GM19099 (cell line): ENCODE data around the gene TCERG1.

Source experiments
- POLR2A ChIP-seq: IDR thresholded peaks from 3 replicates; pipeline ENCODE4 v1.6.1; 2011; ENCODE audit warnings: low read depth; ENCODE audit not compliant: insufficient read length; ENCODE audit errors: extremely low read depth

TCERG1 gene

DNA sequence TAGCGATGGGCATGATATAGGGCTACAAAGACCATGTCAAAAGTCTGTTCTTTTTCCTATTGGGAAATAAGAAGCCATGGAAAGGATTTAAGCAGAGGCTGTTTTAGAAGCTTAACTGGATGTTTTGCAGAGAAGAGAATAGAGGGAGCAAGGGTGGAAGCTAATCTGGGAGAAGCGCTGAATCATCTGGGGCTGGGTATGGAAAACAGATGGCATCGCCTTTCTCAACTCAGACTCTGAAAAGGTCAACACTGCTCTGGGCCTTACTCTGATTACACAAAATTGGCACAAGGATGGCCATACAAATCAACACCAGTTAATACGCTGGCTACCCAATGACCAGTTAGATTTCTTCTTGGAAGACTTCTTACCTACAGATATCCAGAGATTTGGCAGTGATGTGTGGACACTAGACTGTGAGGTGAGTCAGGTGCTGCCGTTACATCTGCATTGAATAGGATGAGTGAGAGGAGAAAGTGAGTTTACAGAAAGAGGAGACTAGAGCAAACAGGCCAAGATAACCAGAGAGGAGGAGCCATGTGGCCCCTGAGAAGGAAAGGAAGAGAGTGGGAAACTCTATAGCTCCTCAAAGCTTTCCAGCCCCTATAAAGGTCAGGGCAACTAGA lies 6.2 kb upstream of the TCERG1 start:
- no peak for TF ChIP-seq POLR2A

DNA sequence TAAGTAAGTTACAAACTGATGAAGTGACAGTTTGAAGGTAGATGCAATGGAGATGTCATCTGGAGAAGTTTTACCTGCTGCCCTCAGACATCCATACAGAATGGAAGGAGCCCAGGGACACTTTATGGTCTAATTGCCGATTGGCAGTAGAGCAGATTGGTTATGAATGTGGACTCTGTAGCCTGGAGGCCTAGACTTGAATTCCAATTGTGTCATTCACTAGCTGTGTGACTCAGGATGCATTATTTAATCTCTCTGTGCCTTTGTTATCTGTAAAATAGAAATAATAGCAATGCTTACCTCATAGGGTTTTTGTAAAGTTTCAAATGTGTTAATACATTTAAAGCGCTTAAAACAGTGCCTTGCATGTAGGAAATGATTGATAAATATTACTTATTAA lies 5.2 kb upstream of the TCERG1 start:
- TF ChIP-seq POLR2A: no peak

DNA sequence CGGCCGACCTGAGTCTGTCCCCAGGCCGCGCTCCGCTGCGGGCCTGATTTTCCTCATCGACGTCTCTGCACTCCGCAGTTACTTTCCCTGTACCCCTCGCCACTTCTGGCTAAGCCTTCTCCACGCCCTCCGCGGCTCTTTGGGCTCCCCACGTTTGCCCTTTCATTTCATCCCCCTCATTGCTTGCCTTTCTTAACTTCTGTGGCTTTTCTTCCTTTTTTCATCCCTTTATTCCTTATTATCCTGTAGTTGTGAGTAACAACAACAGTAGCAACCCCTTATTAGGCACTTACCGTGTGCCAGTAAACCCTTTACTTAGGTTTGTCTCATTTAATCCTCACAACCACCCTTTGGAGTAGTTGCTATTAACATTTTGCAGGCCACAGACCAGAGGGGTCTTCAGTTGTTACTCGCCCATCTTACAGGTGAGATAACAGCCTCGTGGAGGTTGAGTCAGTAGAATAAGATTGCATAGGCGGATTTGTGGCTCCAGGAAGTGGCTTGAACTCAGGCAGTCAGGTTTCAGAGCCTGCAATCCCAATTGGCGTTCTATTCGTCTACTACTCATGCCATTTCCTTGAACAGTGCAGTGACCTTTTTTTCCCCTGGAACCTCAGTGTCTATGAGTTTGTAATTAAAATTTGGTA lies 724 bp downstream of the TCERG1 start:
- TF ChIP-seq POLR2A: no peak

DNA sequence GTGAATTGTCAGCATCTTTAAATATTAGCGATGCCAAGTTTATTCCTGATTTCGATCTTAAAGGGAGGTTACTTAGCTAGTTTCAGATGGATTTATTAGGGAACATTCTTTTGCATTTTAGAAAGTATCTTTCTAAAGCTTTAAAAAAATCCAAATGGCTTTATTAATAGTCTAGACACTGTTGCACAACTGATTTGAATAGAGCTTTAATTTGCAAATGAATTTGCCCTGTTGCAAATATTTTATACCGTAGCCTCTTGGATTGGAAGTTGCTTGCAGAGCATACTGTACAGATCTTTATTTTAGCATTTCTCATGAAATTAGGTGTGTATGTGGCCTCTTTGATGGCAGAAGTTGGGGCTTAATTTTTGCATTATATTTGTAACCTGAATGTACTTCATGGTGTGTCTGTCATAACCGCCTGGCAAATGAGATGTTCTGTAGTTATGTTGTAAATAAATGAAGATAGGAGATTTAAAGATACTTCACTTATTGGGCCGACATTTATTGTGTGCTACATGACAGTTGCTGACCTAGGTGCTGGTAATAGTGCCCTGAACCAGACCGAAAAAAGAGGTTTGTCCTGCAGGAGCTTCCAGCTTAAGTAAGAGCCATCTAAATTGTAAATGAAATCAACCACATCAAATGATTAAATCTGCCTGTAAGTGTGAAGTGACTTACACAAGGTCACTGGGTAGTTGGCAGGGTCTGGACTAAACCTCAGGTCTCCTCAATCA lies 1.8 kb downstream of the TCERG1 start:
- no peak for TF ChIP-seq POLR2A

DNA sequence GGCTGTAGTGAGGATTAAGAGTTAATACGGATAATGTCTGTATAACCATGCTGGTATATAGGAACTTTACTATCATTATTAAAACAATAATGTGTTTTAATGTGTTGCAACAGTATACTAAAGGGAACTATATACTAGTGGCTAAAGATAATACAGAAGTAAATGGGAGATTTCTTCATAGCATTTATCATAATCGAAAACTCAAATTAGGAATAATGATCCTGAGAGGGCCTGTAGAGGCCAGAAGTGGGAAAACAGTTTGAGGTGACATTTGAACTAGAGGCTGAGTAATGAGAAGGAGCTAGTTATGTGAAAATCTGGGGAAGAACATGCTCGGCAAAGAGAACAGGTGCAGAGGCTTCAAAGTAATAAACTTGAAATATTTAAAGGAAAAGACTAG lies 2.9 kb downstream of the TCERG1 start:
- no peak for TF ChIP-seq POLR2A

DNA sequence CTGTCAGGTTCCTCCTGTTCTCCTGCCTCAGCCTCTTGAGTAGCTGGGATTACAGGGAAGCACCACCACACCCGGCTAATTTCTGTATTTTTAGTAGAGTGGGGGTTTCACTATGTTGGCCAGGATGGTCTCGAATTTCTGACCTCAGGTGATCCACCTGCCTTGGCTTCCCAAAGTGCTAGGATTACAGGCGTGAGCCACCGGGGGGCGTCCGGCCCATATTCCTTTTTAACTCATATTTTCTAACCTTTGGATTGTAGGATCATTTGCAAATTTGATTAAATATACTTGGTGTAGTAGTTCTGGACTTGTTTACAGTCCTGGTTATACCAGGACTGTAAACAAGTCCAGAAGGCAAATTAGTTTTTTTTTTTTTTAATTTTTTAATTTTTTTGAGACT lies 4.3 kb downstream of the TCERG1 start:
- no peak for TF ChIP-seq POLR2A

DNA sequence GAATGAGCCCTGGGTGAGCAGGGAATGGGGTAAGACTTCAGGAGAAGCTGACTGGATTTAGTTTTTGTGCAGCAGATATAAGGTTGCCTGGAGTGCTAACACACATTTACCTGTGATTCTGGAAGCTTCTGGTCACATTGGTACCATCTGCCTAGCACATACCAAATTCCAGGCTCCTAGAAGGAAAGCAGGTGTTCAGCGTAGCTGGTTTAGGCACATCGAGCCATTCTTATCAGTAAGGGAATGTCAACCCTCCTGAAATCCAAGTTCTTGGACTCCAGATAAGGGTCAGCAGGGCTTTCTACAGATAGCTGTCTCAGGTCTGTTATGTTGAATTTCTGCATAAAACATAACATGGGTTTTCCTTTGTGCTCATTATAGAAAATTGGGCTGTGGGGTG lies 10.3 kb downstream of the TCERG1 start:
- TF ChIP-seq POLR2A: no peak

DNA sequence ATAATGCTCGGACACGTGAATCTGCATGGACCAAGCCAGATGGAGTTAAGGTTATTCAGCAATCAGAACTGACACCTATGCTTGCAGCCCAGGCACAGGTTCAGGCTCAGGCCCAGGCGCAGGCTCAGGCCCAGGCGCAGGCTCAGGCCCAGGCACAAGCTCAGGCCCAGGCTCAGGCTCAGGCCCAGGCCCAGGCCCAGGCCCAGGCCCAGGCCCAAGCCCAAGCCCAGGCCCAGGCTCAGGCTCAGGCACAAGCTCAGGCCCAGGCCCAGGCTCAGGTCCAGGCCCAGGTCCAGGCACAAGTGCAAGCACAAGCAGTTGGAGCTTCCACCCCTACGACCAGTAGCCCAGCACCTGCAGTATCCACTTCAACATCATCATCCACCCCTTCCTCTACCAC lies 11.8 kb downstream of the TCERG1 start:
- TF ChIP-seq POLR2A: no peak

DNA sequence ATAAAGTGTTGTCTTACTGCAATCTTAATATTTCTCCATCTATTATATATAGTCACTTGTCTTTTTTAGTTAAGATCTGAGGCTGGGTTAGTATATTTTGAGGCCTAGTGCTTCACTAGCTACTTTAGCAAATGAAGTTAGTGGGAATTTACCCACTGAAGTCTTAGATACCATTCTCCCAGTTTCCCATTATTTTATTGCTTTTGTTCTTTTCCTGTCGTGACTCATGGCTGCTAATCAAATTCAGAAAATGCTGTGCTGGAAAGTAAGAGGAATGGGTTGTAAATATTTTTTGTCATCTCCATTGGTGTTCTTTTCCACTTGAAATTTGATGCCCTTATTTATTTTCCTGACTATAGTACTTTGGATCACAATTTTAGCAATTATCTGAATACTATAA lies 14.2 kb downstream of the TCERG1 start:
- TF ChIP-seq POLR2A: no peak

DNA sequence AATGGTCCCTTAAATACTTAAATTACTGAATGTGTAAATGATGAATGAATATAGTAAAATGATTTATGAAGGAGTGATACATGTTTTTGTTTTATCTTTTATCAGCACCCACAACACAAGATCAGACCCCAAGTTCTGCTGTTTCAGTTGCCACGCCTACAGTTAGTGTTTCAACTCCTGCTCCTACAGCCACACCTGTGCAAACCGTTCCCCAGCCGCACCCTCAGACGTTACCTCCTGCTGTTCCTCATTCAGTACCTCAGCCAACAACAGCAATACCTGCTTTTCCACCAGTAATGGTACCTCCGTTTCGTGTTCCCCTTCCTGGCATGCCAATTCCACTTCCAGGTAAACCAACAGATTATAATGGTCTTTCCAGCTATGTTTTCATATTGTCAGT lies 16.3 kb downstream of the TCERG1 start:
- no peak for TF ChIP-seq POLR2A

DNA sequence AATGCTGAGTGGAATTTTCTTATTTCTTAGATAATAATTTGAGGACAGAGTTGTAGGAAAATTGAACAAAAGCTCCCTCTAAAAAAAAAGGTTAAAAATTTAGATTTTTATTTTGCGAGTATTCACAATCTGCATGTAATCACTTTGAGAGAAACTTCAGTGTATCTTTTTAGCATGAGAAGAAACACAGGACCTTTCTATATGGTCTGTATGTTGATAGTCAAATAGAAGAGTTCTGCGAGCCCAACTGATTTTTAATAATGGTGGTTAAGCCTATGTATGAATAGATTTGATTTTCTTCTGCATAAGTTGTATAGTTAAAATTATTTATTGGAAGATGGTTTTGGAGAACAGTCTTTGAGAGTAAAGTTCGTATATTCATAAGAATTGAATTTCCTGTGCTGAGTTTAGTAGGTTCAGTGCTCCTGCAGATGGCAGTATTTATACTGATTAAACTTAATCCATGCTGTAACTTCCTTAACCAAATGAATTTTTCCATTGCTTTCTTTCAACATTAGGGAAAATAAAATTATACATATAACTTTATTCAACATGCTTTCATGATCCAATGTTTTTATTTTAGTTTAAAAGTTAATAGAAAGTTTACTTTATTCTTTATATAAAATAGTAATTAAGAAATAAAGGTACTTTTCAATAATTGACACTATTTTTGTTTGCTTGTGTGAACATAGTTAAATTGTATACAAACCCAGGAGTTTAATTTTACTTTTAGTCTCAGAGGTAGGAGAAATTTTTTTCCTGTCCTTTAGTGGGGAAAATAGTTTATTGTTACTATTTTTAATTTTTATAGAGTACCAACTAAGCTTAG lies 19.6 kb downstream of the TCERG1 start:
- TF ChIP-seq POLR2A: no peak

DNA sequence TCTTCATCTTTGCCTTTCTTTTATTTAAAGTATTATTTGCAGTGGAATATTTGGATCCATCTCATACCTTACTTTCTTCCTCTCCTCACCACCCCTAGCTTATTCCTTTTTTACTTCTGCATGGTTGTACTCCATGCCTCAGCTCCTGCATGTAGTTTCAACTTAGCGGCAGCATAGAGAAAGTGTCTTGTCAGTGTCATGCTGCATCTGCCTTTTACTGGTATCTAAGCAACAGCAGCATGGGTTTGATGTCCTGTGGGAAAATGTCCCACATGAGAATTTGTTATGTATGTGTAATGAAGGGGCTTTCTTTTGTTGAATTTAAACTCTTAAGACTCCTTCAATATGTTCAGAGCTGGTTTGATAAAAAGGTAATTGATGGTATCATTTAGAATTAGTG lies 20.6 kb downstream of the TCERG1 start:
- TF ChIP-seq POLR2A: no peak

DNA sequence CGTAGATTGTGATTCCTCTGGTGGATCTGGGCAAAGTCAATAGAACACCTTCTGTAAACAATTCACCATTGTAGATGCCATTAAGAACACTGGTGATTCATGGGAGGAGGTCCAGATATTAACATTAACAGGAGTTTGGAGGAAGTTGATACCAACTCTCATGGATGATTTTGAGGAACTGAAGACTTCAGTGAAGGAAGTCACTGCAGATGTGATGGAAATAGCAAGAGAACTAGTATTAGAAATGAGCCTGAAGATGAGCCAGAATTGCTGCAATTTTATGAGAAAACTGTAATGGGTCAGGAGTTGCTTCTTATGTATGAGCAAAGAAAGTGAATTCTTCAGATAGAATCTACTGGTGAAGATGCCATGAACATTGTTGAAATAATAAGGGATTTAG lies 26.9 kb downstream of the TCERG1 start:
- TF ChIP-seq POLR2A: no peak

DNA sequence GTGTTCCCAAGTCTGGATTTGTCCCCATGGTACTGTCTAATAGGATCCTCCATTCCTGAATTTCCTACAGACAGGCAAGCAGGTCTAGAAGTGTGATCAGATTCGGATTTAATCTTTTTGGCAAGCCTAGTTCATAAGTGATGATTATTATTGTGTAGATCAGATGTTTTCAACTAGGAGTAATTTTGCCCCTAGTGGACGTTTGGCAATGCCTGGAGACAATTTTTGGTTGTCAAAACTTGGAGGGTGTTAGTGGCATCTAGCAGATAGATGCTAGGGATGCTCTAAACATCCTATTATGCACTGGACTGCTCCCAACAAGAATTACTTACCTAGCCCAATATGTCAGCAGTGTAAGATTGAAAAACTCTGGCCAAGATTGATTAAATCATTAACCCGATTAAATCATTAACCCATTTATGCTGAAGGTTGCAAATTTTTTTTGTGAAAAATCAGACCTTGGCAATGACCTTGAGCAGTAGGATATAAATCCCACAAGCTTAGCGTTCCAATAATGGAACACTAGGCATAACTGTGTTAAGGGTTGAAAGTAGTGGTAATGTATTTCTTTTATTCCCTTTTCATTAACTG lies 28.2 kb downstream of the TCERG1 start:
- no peak for TF ChIP-seq POLR2A

DNA sequence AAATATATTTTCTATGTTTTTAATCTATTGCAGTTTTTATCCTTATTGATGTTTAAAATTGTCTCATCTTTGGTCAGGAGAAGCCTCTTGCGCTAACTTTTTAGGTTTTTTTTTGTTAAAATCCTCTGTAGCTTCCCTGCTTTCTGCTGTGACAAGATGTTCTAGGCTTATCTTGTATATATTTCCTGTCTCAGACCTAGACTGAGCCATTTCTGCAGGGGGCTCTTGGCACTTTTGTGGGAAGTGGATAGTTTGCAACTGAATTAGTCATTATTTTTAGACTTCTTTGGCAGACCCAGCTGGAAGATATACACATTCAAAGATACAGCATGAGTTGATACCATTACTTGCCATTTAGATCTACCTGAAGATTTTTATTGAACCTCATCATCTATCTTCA lies 28.8 kb downstream of the TCERG1 start:
- TF ChIP-seq POLR2A: no peak
